SH-SY5Y (cell line): Measurements from ENCODE around the gene CBY1.

Experiments
- GATA2 ChIP-seq: IDR thresholded peaks from 2 replicates; pipeline ENCODE4 v1.6.1; 2011; ENCODE audit warnings: mild to moderate bottlenecking, low read depth, low read length
- GATA3 ChIP-seq: IDR thresholded peaks from 2 replicates; pipeline ENCODE4 v1.6.1; 2011; ENCODE audit warnings: low read depth, mild to moderate bottlenecking, low read length, moderate library complexity

GRCh38 chr22:38610234-38610633 lies 46.2 kb upstream of the CBY1 start:
- TF ChIP-seq GATA2 (no peak), GATA3 (no peak)
